ENCODE results near the gene CCDC112. TPM values are rescaled to one million over a fixed set of nuclear protein-coding genes. Genes with fewer than 3 reads are reported as not detected.

Gene CCDC112
- total and polyA plus RNA-seq, 2 donors (not counting 3 experiments of a cell fraction or from before 2014, with no cell fraction given) = 2.4 to 9.6 TPM

GRCh38 chr5:115345344-115345743 is 48.9 kb upstream of the CCDC112 start:
- ChIA-PET POLR2A (no interaction called here), CTCF (no interaction called here)
- Histone ChIP-seq H3K4me1 (ENCODE audit: control insufficient read depth, extremely low read depth, insufficient read depth, low read length) (peaks cover 11% of the 10 kb centered on the region), H3K9ac (replicated peaks; ENCODE audit: extremely low read depth, insufficient read depth, low read length) (no peak overlapping the region), H3K79me2 (ENCODE audit: control insufficient read depth, insufficient read depth, low read length) (no peaks in the 10 kb centered on the region), H3K9me3 (replicated peaks; ENCODE audit: control insufficient read depth, insufficient read depth, low read length) (no peaks in the 10 kb centered on the region), H2AFZ (ENCODE audit: low read depth, low read length) (no peak overlapping the region), H3K4me3 (replicated peaks in 1 of 3; ENCODE audit: insufficient read depth in 1 of 3, low read depth in 1 of 3, low read length in 3 of 3) (no peak overlapping the region), H3K27ac (ENCODE audit: insufficient read depth, low read depth, low read length) (no peak overlapping the region), H3K4me2 (ENCODE audit: insufficient read depth, low read length) (no peak overlapping the region), H3K27me3 (ENCODE audit: control insufficient read depth in 2 of 2, insufficient read depth in 2 of 2, low read length in 2 of 2) (no peaks in the 10 kb centered on the region), H3K9me1 (replicated peaks; ENCODE audit: control insufficient read depth, extremely low read depth, insufficient read depth, low read length) (no peaks in the 10 kb centered on the region), H3K36me3 (ENCODE audit: control insufficient read depth in 2 of 2, extremely low read depth in 1 of 2, insufficient read depth in 2 of 2, low read length in 2 of 2) (no peaks in the 10 kb centered on the region), H4K20me1 (replicated peaks; ENCODE audit: control insufficient read depth, extremely low read depth, insufficient read depth, low read length) (no peaks in the 10 kb centered on the region)
- FAIRE-seq (no peak), DNase-seq (ENCODE audit: low read depth, low spot score) (no peak)
- TF ChIP-seq GATA2 (IDR thresholded peaks at IDR 0.05; ENCODE audit: insufficient read depth, insufficient read length, low read depth, low read length) = no peak
- TF ChIP-seq JUN (IDR thresholded peaks at IDR 0.05; ENCODE audit: borderline replicate concordance, insufficient read depth, insufficient read length, low read depth) = no peak
- TF ChIP-seq FOS (IDR thresholded peaks at IDR 0.05; ENCODE audit: borderline replicate concordance, insufficient read depth, low read length) = no peak
- no peak for TF ChIP-seq CTCF (IDR thresholded peaks at IDR 0.05; ENCODE audit: extremely low read depth in 1 of 2, insufficient read depth in 1 of 2, low read depth in 1 of 2, low read length in 2 of 2)
- no peak for TF ChIP-seq EZH2 (IDR thresholded peaks at IDR 0.05; ENCODE audit: borderline replicate concordance, low read depth, low read length, severe bottlenecking)
- no peak for TF ChIP-seq MYC (IDR thresholded peaks at IDR 0.05; ENCODE audit: low read depth, low read length)
- no peak for TF ChIP-seq POLR2A (IDR thresholded peaks at IDR 0.05; ENCODE audit: low read depth, low read length)
- no TSS peak for BruUV-seq (replicated peaks)
- dilution Hi-C loops (cut with MboI; ENCODE audit: extremely low pct_ligation_motif_present, low sequenced_read_pairs) (no loop called here), intact Hi-C loops (cut with micrococcal nuclease) (loop anchor here (5.0 kb wide), 1 partner anchor 117 kb away; no protein-coding TSS in a partner anchor)

All from endothelial cell of umbilical vein (primary cell).